Measurements from ENCODE around the gene TPO. TPM values are rescaled to one million over a fixed set of nuclear protein-coding genes. Genes with fewer than 3 reads are reported as not detected.

Gene TPO
- total RNA-seq, 1 donor from 2014 or later: not detected

- ATAC-seq (ENCODE audit: low read depth) (no peak), DNase-seq (no peak)
- no peaks in the 10 kb centered on the region for H3K4me1 Mint-ChIP-seq
- no peak for TF ChIP-seq CTCF (IDR thresholded peaks at IDR 0.05)
- no peak overlapping the region for H3K4me3 Mint-ChIP-seq
- no peak overlapping the region for H3K27ac Mint-ChIP-seq
- ChIA-PET POLR2A (no interaction called here), CTCF (no interaction called here)
- H3K27me3 Mint-ChIP-seq: no peaks in the 10 kb centered on the region
- intact Hi-C loops (cut with micrococcal nuclease): no loop called here
- no peaks in the 10 kb centered on the region for H3K36me3 Mint-ChIP-seq (ENCODE audit: low read depth)
- H3K9me3 Mint-ChIP-seq: no peaks in the 10 kb centered on the region
Measured at GRCh38 chr2:1499033-1499795, 86.0 kb downstream of the TPO start.

GRCh38 chr2:1501038-1501851 lies 88.0 kb downstream of the TPO start:
- Mint-ChIP-seq H3K27me3 (no peaks in the 10 kb centered on the region), H3K27ac (no peak overlapping the region), H3K9me3 (no peaks in the 10 kb centered on the region), H3K36me3 (ENCODE audit: low read depth) (no peaks in the 10 kb centered on the region), H3K4me3 (no peak overlapping the region), H3K4me1 (no peaks in the 10 kb centered on the region)
- DNase-seq (no peak), ATAC-seq (ENCODE audit: low read depth) (no peak)
- no peak for TF ChIP-seq CTCF (IDR thresholded peaks at IDR 0.05)
- intact Hi-C loops (cut with micrococcal nuclease): no loop called here
- ChIA-PET CTCF (no interaction called here), POLR2A (no interaction called here)

- no peak for TF ChIP-seq CTCF (IDR thresholded peaks at IDR 0.05)
- no peaks in the 10 kb centered on the region for H3K27me3 Mint-ChIP-seq
- H3K9me3 Mint-ChIP-seq: no peaks in the 10 kb centered on the region
- no peak overlapping the region for H3K27ac Mint-ChIP-seq
- intact Hi-C loops (cut with micrococcal nuclease): no loop called here
- H3K4me1 Mint-ChIP-seq: no peaks in the 10 kb centered on the region
- ChIA-PET CTCF (no interaction called here), POLR2A (no interaction called here)
- DNase-seq (no peak), ATAC-seq (ENCODE audit: low read depth) (no peak)
- H3K36me3 Mint-ChIP-seq (ENCODE audit: low read depth): no peaks in the 10 kb centered on the region
- no peak overlapping the region for H3K4me3 Mint-ChIP-seq
Measured at GRCh38 chr2:1501991-1502390, 88.7 kb downstream of the TPO start.

GRCh38 chr2:1502891-1503304 lies 89.6 kb downstream of the TPO start:
- no peak for TF ChIP-seq CTCF (IDR thresholded peaks at IDR 0.05)
- no peak for ATAC-seq (ENCODE audit: low read depth)
- Mint-ChIP-seq H3K27me3 (no peaks in the 10 kb centered on the region), H3K9me3 (no peaks in the 10 kb centered on the region), H3K4me3 (no peak overlapping the region), H3K36me3 (ENCODE audit: low read depth) (no peaks in the 10 kb centered on the region), H3K27ac (no peak overlapping the region), H3K4me1 (no peaks in the 10 kb centered on the region)
- ChIA-PET POLR2A (no interaction called here), CTCF (no interaction called here)
- intact Hi-C loops (cut with micrococcal nuclease): no loop called here
- DNase-seq: no peak

GRCh38 chr2:1503471-1504310 lies 90.4 kb downstream of the TPO start:
- CTCF ChIA-PET: no interaction called here
- H3K4me3 Mint-ChIP-seq: no peak overlapping the region
- ATAC-seq (ENCODE audit: low read depth): no peak
- TF ChIP-seq CTCF (IDR thresholded peaks at IDR 0.05): no peak
- H3K4me1 Mint-ChIP-seq: no peaks in the 10 kb centered on the region
- POLR2A ChIA-PET: no interaction called here
- H3K9me3 Mint-ChIP-seq: no peaks in the 10 kb centered on the region
- no peaks in the 10 kb centered on the region for H3K27me3 Mint-ChIP-seq
- intact Hi-C loops (cut with micrococcal nuclease): no loop called here
- no peak overlapping the region for H3K27ac Mint-ChIP-seq
- H3K36me3 Mint-ChIP-seq (ENCODE audit: low read depth): no peaks in the 10 kb centered on the region
- no peak for DNase-seq

All from activated B cell treated with CpG ODN at 0.5 μM for 24 hours (primary cell).